Activated CD4-positive, CD25-positive, alpha-beta regulatory T cell treated with anti-CD3 and anti-CD28 coated beads, Interleukin-2, amount 50 U/mL, for 24 hours (primary cell): ENCODE measurements around the gene GPR39.

Source experiments
- ATAC-seq, 2 donors: fragments of 150-1000 bp; cut with Tn5 transposase; one replicate each; pipeline ENCODE4 v1.10.0; 2021; ENCODE audit warnings: mild to moderate bottlenecking in 1 of 2, moderate library complexity in 1 of 2

The GPR39 gene

DNA sequence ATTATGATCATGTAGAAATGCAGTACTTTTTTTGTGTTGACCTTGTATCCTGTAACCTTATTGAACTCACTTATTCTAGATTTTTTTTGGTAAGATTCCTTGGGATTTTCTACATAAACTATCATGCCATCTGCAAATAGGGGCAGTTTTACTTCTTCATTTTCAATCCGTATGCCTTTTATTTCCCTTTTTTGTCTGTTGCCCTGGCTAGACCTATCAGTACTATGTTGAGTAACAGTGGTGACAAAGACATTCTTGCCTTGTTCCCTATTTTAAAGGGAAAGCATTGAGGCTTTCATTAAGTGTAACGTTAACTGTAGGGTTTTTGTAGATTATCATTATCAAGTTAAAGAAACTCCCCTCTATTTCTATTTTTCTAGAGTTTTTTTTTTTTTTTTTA, 161.1 kb downstream of the GPR39 start:
- ATAC-seq: no peak

DNA sequence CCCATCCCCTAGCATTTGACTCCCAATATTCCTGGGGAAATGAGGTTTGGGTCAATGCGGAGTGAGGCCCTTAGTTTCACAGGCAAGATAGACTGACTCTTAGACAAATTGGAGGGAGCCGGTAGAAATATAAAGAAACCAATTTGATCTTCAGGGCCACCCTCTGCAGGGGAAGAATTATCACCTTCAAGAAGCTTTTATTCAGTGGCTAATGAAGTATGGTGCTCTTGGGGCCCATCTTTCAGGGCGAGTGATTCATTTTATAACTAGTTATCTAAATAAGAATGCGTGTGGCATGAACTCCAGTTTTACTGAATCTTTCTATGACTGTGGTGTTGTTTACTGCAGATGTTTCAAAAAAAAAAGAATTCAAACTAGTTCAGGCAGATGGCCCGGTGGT, 165.0 kb downstream of the GPR39 start:
- ATAC-seq: no peak

GRCh38 chr2:132581991-132582738, 165.6 kb downstream of the GPR39 start:
- no peak for ATAC-seq

DNA sequence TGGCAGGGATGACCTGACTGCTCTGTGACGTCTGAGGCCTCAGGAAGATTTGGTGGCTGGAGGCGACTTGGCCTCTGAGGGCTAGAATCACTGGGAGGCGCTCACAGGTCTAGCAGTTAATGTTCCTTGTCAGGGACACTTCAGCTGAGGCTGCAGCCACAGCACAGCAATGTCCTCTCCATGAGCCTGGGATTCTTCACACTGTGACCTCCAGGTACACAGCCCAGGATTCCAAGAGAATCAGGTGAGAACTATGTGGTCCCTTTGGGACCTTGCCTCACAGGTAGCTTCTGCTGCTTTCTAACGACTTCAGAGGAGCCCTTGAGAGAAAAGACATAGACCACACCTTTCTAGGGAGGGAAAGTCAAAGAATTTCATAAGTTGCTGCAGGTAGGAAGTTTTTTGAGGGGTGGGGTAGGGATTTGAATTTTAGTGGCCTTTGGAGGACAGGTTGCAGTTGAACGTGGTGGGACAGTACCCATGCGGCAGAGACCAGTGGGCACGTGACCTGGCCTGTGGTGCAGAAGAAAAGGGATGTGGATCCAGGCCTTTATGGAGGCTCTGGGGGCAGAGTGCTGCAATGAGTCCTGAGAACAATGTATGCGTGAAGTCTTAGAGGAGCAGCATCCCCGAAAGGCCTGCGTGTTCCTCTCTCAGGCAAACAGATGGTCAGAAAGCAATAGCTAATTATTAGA, 167.2 kb downstream of the GPR39 start:
- ATAC-seq: no peak

DNA sequence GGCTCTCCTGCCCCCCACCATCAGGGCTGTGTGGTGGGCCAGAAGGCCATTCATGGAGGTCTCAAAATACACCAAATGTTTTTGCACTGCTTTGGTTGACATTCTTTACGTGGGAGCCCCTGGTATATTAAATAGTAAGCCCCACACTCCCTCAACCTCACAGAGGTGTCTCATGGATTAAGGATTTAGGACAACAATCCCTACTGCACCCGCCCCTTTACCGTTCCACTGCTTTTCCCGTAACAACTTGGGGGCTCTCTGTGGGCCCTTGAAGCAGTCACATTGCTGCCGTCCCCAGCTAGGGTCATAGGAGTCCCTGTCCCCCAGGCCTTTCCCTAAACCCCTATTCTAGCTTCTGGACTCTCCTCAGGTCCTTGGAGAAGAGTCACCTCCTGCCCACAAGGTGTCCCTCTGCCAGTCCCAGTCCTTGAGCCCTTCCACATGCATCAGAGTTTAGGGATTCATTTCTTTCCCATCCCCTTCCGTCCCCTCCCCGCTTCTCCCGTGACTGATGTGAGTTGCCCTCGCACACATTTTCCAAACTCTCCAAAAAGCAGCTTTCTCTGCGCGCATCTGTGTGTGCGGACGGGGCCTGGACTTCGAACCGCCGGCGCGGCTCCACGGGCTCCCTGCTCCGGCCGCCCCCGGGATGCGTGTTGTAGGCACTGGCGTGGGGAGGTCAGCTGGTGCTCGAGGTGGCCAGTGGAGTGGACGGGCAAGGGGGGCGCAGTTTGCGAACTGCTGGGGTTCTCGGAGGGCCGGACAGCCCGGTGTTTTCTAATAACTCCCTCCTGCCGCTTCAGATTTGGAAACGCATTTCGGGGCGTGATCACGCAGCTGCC, 168.6 kb downstream of the GPR39 start:
- no peak for ATAC-seq

- no peak for ATAC-seq
These were observed 169.5 kb downstream of the GPR39 start for GRCh38 chr2:132586101-132586511.

DNA sequence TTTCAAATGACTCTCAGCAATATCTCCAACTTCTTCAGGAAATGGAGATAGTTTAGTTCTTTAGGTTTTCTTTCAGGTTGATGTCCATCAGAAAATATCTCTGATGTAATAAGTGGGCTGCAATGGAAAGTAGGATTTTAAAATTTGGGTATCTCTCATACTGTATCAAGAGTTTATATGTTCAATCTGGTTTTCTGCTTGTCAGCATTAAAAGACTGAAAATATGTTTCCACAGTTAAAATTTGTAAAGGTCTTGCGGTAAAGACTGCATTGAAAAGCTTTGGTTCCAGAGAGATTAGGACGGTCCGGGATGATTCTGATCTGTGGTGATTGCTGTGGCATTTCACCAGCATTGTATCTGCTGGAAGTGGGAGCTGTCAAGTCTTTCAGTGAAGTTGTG, 170.2 kb downstream of the GPR39 start:
- no peak for ATAC-seq

GRCh38 chr2:132588576-132588975, 172.0 kb downstream of the GPR39 start:
- ATAC-seq: no peak

GRCh38 chr2:132589111-132589830, 172.7 kb downstream of the GPR39 start:
- no peak for ATAC-seq

DNA sequence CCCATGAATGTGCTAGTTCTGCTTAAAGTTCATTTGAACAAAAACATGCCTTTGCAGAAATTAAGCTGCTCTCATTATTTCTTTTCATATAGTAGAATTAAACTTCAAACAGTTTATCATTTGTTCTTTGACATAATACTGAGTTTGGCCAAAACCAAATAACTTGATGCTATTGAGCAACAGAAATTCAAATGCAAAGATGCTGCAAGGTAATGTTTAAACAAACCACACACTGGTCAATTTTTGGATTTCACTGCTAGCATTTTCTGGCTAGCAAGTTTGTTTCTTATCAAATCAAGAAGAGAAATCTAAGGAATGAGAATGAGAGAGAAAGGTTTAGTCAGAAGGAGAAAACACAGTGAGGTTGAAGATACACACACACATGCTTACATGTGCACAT, 173.4 kb downstream of the GPR39 start:
- no peak for ATAC-seq

- no peak for ATAC-seq
These were observed 176.6 kb downstream of the GPR39 start for GRCh38 chr2:132593171-132593570.

DNA sequence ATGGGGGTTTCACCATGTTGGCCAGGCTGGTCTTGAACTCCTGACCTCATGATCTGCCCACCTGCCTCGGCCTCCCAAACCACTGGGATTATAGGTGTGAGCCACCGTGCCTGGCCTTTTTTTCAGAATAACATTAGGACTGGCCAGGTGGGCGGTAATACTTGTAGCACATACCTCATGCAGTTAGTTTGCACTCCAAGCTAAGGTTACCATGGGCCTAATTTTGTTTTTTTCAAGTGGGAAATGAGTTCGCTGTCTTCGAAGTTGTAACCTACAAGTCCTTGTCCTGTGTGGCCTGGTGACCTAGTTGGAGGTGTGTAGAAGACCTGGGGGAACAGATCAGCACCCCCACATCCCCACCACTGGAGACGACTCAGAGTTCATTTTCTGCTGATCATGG, 178.6 kb downstream of the GPR39 start:
- ATAC-seq: no peak

- ATAC-seq: no peak
These were observed 179.1 kb downstream of the GPR39 start for GRCh38 chr2:132595693-132596092.

GRCh38 chr2:132597166-132597565, 180.6 kb downstream of the GPR39 start:
- no peak for ATAC-seq

GRCh38 chr2:132597831-132598230, 181.2 kb downstream of the GPR39 start:
- ATAC-seq: no peak

DNA sequence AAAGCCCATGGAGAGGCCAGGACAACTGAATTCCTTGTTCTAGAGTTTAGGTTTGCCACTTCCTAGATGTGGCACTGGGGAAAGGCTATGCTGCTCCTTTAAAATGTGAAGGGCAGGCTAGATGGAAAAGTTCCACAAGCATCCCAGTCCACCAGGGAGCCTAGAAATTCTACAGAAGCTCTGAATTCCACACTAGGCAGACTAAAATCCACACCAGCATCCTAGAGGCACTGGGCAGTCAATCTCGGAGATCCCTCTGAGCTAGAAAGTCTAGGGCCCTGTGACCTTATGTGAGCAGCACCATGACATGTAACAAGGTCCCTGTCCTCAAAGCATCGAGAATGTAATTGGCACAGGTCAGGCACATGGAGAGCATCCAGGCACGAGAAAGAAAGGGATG, 181.9 kb downstream of the GPR39 start:
- no peak for ATAC-seq

GRCh38 chr2:132599556-132599955, 183.0 kb downstream of the GPR39 start:
- ATAC-seq: no peak

- no peak for ATAC-seq
These were observed 188.0 kb downstream of the GPR39 start for GRCh38 chr2:132604561-132604960.

- ATAC-seq: no peak
These were observed 188.9 kb downstream of the GPR39 start for GRCh38 chr2:132605236-132606180.

GRCh38 chr2:132606649-132607048, 190.0 kb downstream of the GPR39 start:
- ATAC-seq: no peak

GRCh38 chr2:132607426-132608090, 191.0 kb downstream of the GPR39 start:
- ATAC-seq: no peak
